Spleen (tissue), 11 donors: ENCODE results near the gene PLPP7. TPM values are rescaled to one million over a fixed set of nuclear protein-coding genes. Genes with fewer than 3 reads are reported as not detected.

ENCODE experiments used
- DNase-seq: peaks from one replicate; pipeline ENCODE4 v3.0.0-alpha.2; 2020
- H3K27ac ChIP-seq, 8 donors: fragments of 200-600 bp; sonication (generic) in 7 of 8; 1 replicate in 4 of 8; 2 replicates in 4 of 8; pipeline versions ENCODE4 v1.5.0 to v1.8.0; 2016 to 2021; ENCODE audit warnings: inconsistent platforms in 4 of 8, mild to moderate bottlenecking in 4 of 8, moderate library complexity in 1 of 8
- H3K27me3 ChIP-seq, 7 donors: fragments of 200-600 bp; sonication (generic) in 6 of 7; replicated peaks in 1 of 7; 1 replicate in 4 of 7; 2 replicates in 3 of 7; pipeline versions ENCODE4 v1.5.0 to v1.8.0; 2016 to 2021; ENCODE audit warnings: inconsistent platforms in 3 of 7, mild to moderate bottlenecking in 1 of 7
- H3K36me3 ChIP-seq, 6 donors: fragments of 200-600 bp; sonication (generic) in 5 of 6; 1 replicate in 4 of 6; 2 replicates in 2 of 6; pipeline versions ENCODE4 v1.5.0 to v1.8.0; 2016 to 2021; ENCODE audit warnings: inconsistent platforms in 2 of 6
- H3K4me1 ChIP-seq, 6 donors: fragments of 200-600 bp; sonication (generic) in 5 of 6; 1 replicate in 3 of 6; 2 replicates in 3 of 6; pipeline versions ENCODE4 v1.5.0 to v1.8.0; 2016 to 2021; ENCODE audit warnings: inconsistent platforms in 3 of 6
- H3K4me3 ChIP-seq, 8 donors: fragments of 200-600 bp; sonication (generic) in 7 of 8; 1 replicate in 4 of 8; 2 replicates in 4 of 8; pipeline versions ENCODE4 v1.5.0 to v1.8.0; 2016 to 2021; ENCODE audit warnings: inconsistent platforms in 4 of 8, mild to moderate bottlenecking in 4 of 8, moderate library complexity in 2 of 8
- H3K9me3 ChIP-seq, 8 donors: fragments of 200-600 bp; sonication (generic) in 7 of 8; 1 replicate in 4 of 8; 2 replicates in 4 of 8; pipeline versions ENCODE4 v1.5.0 to v1.8.0; 2016 to 2021; ENCODE audit warnings: inconsistent platforms in 4 of 8
- CTCF ChIP-seq, 11 experiments: fragments of 200-600 bp in 7 of 11; fragments of 450-650 bp in 4 of 11; sonication (generic) in 4 of 11; IDR thresholded peaks in 8 of 11; conservative IDR thresholded peaks in 3 of 11; 1 replicate in 7 of 11; 2 replicates in 4 of 11; pipeline versions ENCODE4 v1.4.0 to v1.8.0; 2016 to 2021; ENCODE audit warnings: antibody characterized with exemption in 11 of 11, inconsistent platforms in 4 of 11, mild to moderate bottlenecking in 1 of 11
- POLR2A ChIP-seq, 3 donors: fragments of 450-650 bp; IDR thresholded peaks; one replicate each; pipeline ENCODE4 v1.5.1; 2017; ENCODE audit warnings: antibody characterized with exemption in 3 of 3, mild to moderate bottlenecking in 1 of 3
- POLR2AphosphoS5 ChIP-seq, 3 donors: sonication (generic); formaldehyde crosslinking; IDR thresholded peaks; one replicate each; pipeline ENCODE4 v1.5.1; 2017; ENCODE audit warnings: antibody characterized with exemption in 3 of 3
- WGBS, 5 donors: extraction: QIAGEN DNeasy Blood & Tissue Kit in 3 of 5; methylation state at CpG; one replicate each; pipeline versions ENCODE4 v1.1.5 to v1.1.7; 2013 to 2018; 5-methylcytosine and 5-hydroxymethylcytosine counted together
- intact Hi-C: fragments of 100-400 bp; cut with DNase I; formaldehyde crosslinking; loops from one replicate; pipeline ENCODE4 v1.15.0; 2023; ENCODE audit warnings: low total_unique reads
- polyA plus RNA-seq, 3 donors: library from polyadenylated mRNA; stranded (reverse); fragments of 200-250 nt; gene quantifications; one replicate each; pipeline ENCODE4 v1.2.1, GENCODE V29; 2013
- total RNA-seq, 7 donors: library from RNA; depleted of rRNA in 3 of 7; stranded (reverse); fragments of >200 nt in 3 of 7; fragmentation: NEBNext Ultra II Directional in 4 of 7; extraction: Animal tissue kit (Norgen Biotek cat#: 25700) in 4 of 7; gene quantifications; one replicate each; pipeline versions ENCODE4 v1.1.0 to v1.2.1, GENCODE V29; 2016 to 2021
- donor health status: healthy with polysubstance abuse.
- donor health status: DM: no; HTN: no; CAD: no; lungs with moderate emphysema.
- donor health status: DM: no; HTN: no; CAD: no.
- donor health status: Bipolar disorder and iron deficiency.
- donor health status: healthy.
- donor health status: DM: no; HTN: no; CAD: no.
- donor health status: DM: yes; HTN: yes; CAD: no.

The PLPP7 gene
- total and polyA plus RNA-seq, 10 donors, result 1.1 to 3.8 (median 2.7) TPM

GRCh38 chr9:131275332-131276093 is 14.0 kb upstream of the PLPP7 start:
- DNase-seq, result peak; percentile 88
- intact Hi-C loops, result no loop called here
- H3K27me3 ChIP-seq, result peaks cover 0 to 10% (median 0%) of the 10 kb centered on the region in 7 donors
- H3K27ac ChIP-seq, result peak overlapping the region; percentile 66 to 97 (median 90)
- WGBS, 5 donors, result 17 to 55% (median 22%) methylated on average over 24 to 29 of the region's 29 CpGs
- no peaks in the 10 kb centered on the region for H3K36me3 ChIP-seq
- H3K4me1 ChIP-seq, result peaks cover 26 to 89% (median 63%) of the 10 kb centered on the region in 6 donors
- H3K9me3 ChIP-seq, result no peaks in the 10 kb centered on the region
- TF ChIP-seq POLR2AphosphoS5 (IDR thresholded peaks at IDR 0.05), result peak; percentile 18 to 56 (median 37)
- TF ChIP-seq POLR2A (IDR thresholded peaks at IDR 0.05), result no peak
- TF ChIP-seq CTCF (IDR thresholded peaks at IDR 0.05 in 8 of 11, conservative IDR thresholded peaks at IDR 0.05 in 3 of 11), result peak in 6 of 11 experiments; percentile 5 to 48 (median 40)
- H3K4me3 ChIP-seq, result peak overlapping the region; percentile 78 to 96 (median 88)

- peaks cover 19 to 82% (median 55%) of the 10 kb centered on the region in 6 donors for H3K4me1 ChIP-seq
- 3 to 17% (median 5%) methylated on average over 19 to 76 of the region's 76 CpGs for WGBS, 5 donors
These were observed 13.2 kb upstream of the PLPP7 start, which contains the start of gene FAM78A for GRCh38 chr9:131276094-131276888. TSS of gene FAM78A (minus strand) at chr9:131276510. CDS start at chr9:131276179, 331 bp downstream.

GRCh38 chr9:131276891-131277286 is 12.6 kb upstream of the PLPP7 start:
- Histone ChIP-seq H3K4me3 (peak overlapping the region; percentile 78 to 96 (median 88)), H3K36me3 (no peaks in the 10 kb centered on the region), H3K27ac (peak overlapping the region; percentile 74 to 97 (median 90)), H3K9me3 (no peaks in the 10 kb centered on the region), H3K27me3 (peaks cover 0 to 23% (median 9%) of the 10 kb centered on the region in 7 donors), H3K4me1 (peaks cover 14 to 81% (median 49%) of the 10 kb centered on the region in 6 donors)
- intact Hi-C loops, result no loop called here
- DNase-seq, result no peak
- 0 to 5% (median 1%) methylated on average over 4 to 60 of the region's 60 CpGs; no CpG with 5 or more reads in 1 of the 5 donors for WGBS, 5 donors
- TF ChIP-seq CTCF (IDR thresholded peaks at IDR 0.05 in 8 of 11, conservative IDR thresholded peaks at IDR 0.05 in 3 of 11) (no peak), POLR2AphosphoS5 (IDR thresholded peaks at IDR 0.05) (no peak), POLR2A (IDR thresholded peaks at IDR 0.05) (no peak)

More at GRCh38 chr9:131276094-131276888, 13.2 kb upstream of the PLPP7 start, which contains the start of gene FAM78A:
- DNase-seq, result peak; percentile 97
- H3K27me3 ChIP-seq, result peaks cover 0 to 17% (median 3%) of the 10 kb centered on the region in 7 donors
- peak within 1 kb of the TSS; percentile 78 to 96 (median 88) for H3K4me3 ChIP-seq
- intact Hi-C loops, result no loop called here
- H3K9me3 ChIP-seq, result no peaks in the 10 kb centered on the region
- peak within 1 kb of the TSS; percentile 74 to 97 (median 90) for H3K27ac ChIP-seq
- H3K36me3 ChIP-seq, result no peaks in the 10 kb centered on the region
- TF ChIP-seq POLR2A (IDR thresholded peaks at IDR 0.05) (no peak), CTCF (IDR thresholded peaks at IDR 0.05 in 8 of 11, conservative IDR thresholded peaks at IDR 0.05 in 3 of 11) (peak in 1 of 11 experiments; percentile 26), POLR2AphosphoS5 (IDR thresholded peaks at IDR 0.05) (peak; percentile 70 to 84 (median 78))
